Measurements from ENCODE around the gene FCSK.

Gene FCSK

DNA sequence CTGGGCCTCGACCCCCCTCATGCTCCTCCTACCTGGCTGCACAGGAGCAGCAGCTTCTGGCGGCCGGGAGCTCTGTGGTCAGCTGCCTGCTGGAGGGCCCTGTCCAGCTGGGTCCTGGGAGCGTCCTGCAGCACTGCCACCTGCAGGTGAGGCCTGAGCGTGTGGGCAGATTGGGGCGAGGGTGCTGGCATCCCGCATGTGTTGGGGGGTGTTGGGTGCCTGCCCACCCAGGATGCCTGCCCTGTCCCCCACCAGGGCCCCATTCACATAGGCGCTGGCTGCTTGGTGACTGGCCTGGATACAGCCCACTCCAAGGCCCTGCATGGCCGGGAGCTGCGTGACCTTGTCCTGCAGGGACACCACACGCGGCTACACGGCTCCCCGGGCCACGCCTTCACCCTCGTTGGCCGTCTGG is 16.5 kb downstream of the FCSK start:
- in situ Hi-C loops (cut with HindIII; ENCODE audit: low pct_unique_long_range_greater_than_20kb, low sequenced_read_pairs), result no loop called here
- TF ChIP-seq JUND (IDR thresholded peaks at IDR 0.05; ENCODE audit: low read depth), result no peak
- peak; percentile 61 to 72 for DNase-seq (ENCODE audit: low read depth in 1 of 2, low spot score in 1 of 2)

- in situ Hi-C loops (cut with HindIII; ENCODE audit: low pct_unique_long_range_greater_than_20kb, low sequenced_read_pairs), result no loop called here
- TF ChIP-seq JUND (IDR thresholded peaks at IDR 0.05; ENCODE audit: low read depth), result no peak
- no peak for DNase-seq (ENCODE audit: low read depth in 1 of 2, low spot score in 1 of 2)
Observed at GRCh38 chr16:70472786-70473433, 18.5 kb downstream of the FCSK start.

GRCh38 chr16:70473446-70474319 is 19.3 kb downstream of the FCSK start:
- in situ Hi-C loops (cut with HindIII; ENCODE audit: low pct_unique_long_range_greater_than_20kb, low sequenced_read_pairs), result no loop called here
- peak in 1 of 2 experiments; percentile 44 for DNase-seq (ENCODE audit: low read depth in 1 of 2, low spot score in 1 of 2)
- TF ChIP-seq JUND (IDR thresholded peaks at IDR 0.05; ENCODE audit: low read depth), result no peak

DNA sequence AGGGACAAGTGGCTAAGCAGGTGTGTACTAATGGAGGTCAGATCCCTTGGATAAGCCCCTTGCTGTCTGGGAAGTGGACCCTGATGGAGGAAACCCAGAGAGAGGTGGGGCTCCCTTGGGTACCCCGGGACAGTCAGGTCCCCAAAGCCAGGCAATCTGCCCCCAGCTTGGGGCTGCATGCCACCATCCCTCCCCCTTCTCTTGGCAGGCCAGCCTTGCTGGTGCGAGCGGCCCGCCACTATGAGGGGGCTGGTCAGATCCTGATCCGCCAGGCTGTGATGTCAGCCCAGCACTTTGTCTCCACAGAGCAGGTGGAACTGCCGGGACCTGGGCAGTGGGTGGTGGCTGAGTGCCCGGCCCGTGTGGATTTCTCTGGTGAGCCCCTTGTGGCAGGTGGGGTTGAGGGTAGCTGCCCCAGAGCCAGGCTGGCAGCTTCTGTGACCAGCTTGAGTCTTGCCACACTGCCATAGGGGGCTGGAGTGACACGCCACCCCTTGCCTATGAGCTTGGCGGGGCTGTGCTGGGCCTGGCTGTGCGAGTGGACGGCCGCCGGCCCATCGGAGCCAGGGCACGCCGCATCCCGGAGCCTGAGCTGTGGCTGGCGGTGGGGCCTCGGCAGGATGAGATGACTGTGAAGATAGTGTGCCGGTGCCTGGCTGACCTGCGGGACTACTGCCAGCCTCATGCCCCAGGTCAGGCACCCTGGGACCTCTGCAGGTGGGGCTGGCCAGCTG is 20.1 kb downstream of the FCSK start:
- DNase-seq (ENCODE audit: low read depth in 1 of 2, low spot score in 1 of 2), result no peak
- in situ Hi-C loops (cut with HindIII; ENCODE audit: low pct_unique_long_range_greater_than_20kb, low sequenced_read_pairs), result no loop called here
- TF ChIP-seq JUND (IDR thresholded peaks at IDR 0.05; ENCODE audit: low read depth), result no peak

DNA sequence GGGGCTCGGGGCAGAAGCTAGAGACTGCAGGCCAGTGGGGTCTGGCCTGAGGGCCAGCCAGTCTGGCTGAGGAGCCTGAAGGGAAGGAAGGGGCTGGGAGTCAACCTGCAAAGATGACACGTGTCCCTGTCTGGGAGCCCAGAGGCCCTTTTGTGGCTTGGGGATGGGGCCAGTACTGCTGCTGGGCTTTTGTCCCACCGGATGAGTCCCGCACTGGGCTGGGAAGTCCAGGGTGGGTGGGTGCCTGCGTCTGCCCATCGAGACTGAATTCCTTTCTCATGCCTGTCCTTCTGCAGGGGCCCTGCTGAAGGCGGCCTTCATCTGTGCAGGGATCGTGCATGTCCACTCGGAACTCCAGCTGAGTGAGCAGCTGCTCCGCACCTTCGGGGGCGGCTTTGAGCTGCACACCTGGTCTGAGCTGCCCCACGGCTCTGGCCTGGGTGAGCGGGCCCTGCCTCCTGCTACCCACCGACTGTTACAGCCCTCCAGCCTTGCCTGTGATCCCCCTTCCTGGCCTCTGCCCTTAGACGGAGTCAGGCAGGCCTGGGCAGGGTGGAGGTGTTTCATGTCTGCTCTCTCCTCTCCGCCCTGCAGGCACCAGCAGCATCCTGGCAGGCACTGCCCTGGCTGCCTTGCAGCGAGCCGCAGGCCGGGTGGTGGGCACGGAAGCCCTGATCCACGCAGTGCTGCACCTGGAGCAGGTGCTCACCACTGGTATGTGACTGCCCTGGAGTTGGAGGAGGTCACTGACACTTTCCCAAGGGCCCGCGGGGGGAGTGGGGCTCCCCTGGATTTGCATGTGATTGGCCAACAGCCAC is 20.9 kb downstream of the FCSK start:
- DNase-seq (ENCODE audit: low read depth in 1 of 2, low spot score in 1 of 2), result no peak
- TF ChIP-seq JUND (IDR thresholded peaks at IDR 0.05; ENCODE audit: low read depth), result no peak
- in situ Hi-C loops (cut with HindIII; ENCODE audit: low pct_unique_long_range_greater_than_20kb, low sequenced_read_pairs), result no loop called here

GRCh38 chr16:70476272-70477020 is 22.1 kb downstream of the FCSK start:
- in situ Hi-C loops (cut with HindIII; ENCODE audit: low pct_unique_long_range_greater_than_20kb, low sequenced_read_pairs), result no loop called here
- DNase-seq (ENCODE audit: low read depth in 1 of 2, low spot score in 1 of 2), result no peak

GRCh38 chr16:70478169-70478568 is 23.8 kb downstream of the FCSK start:
- in situ Hi-C loops (cut with HindIII; ENCODE audit: low pct_unique_long_range_greater_than_20kb, low sequenced_read_pairs), result no loop called here
- TF ChIP-seq JUND (IDR thresholded peaks at IDR 0.05; ENCODE audit: low read depth), result no peak
- DNase-seq (ENCODE audit: low read depth in 1 of 2, low spot score in 1 of 2), result no peak

More at GRCh38 chr16:70476272-70477020, 22.1 kb downstream of the FCSK start:
- no peak for TF ChIP-seq JUND (IDR thresholded peaks at IDR 0.05; ENCODE audit: low read depth)

DNA sequence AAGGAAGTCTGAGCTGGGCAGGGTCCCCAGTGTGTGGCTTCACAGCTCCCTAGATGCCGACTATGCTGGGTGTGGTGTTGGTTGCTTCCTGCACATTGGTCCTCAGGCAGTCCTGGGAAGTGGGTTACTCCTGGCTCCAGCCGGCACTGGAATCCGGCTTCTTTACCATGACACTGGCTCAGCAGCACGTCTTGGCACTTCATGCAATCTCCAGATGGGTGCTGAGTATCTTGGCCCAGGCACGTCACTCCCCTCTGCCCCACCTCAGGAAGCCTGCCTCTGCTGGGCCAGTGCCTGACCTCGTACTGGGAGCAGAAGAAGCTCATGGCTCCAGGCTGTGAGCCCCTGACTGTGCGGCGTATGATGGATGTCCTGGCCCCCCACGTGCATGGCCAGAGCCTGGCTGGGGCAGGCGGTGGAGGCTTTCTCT is 24.5 kb downstream of the FCSK start:
- TF ChIP-seq JUND (IDR thresholded peaks at IDR 0.05; ENCODE audit: low read depth), result no peak
- in situ Hi-C loops (cut with HindIII; ENCODE audit: low pct_unique_long_range_greater_than_20kb, low sequenced_read_pairs), result no loop called here
- DNase-seq (ENCODE audit: low read depth in 1 of 2, low spot score in 1 of 2), result no peak

DNA sequence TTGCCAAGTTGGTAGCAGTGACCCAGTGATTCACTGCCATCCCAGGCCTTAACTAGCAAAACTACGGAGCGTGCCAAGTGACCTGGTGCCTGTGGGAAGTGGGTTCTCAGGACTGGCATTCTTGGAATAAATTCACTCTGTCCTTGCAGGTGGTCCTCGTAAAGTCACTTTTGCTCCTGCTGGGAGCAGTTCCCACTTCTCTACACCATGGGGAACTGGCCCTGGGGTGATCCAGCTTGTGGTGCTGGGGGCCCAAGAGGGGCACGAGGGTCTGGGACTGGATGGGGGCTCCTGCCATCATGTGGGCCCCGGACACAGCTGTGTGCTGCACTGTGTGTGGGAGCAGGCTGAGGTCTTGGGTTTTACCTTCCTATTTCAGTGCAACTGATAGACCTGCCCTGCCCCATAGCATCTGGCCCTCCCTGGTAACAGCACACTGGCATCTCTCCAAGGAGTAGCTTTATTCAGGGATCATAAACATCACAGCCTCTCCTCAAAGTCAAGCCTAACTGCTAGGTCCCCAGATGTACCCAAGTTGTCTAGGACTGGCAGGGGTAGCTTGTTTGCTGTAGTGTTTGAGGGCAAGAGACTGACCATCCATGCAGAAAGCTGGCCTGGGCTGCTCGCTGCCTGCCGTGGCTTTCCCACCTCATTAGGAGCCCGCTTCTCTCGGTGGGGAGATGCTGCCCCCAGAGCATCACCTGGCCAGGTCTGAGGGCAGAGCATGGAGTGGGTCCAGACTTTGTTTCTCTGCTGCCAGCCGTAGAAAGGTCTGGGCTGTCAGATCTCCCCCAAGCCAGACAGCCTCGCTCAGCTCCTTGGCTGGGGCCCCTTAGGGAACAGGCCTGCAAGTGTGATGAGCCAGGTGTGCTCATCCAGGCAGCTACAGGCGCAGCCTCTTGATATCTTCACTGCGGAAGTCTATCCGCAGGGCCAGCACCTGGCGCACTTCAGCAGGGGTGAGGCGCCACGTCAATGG is 26.0 kb downstream of the FCSK start:
- no peak for TF ChIP-seq JUND (IDR thresholded peaks at IDR 0.05; ENCODE audit: low read depth)
- DNase-seq (ENCODE audit: low read depth in 1 of 2, low spot score in 1 of 2), result no peak

DNA sequence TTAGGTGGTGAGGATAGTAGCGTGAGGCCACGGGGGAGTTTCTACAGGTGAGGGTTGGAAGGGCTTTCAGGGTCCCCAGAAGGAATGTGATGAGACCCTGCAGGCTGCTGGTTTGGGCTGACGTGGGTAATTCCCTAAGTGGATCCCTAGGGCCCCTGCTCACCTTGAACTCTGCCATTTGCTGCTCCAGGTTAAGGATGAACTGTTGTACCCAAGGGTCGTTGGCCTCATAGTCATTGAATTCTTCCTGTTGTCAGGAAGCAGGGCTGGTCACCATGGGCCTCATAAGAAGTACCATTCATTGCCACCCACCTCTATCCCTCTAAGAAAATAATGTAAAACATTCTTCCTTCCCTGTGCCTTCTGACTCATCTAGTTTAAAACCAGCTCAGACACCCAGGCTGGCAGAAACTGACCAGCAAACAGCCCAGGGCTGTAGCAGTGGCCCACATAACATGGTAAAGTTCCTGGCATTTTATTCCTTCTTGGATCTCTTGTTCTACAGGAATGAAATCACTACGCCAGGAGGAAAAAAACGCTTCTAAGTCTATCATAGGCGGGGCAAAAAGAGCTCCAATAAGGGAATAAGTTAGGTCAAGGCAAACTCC is 27.6 kb downstream of the FCSK start:
- in situ Hi-C loops (cut with HindIII; ENCODE audit: low pct_unique_long_range_greater_than_20kb, low sequenced_read_pairs), result no loop called here
- no peak for TF ChIP-seq JUND (IDR thresholded peaks at IDR 0.05; ENCODE audit: low read depth)
- DNase-seq (ENCODE audit: low read depth in 1 of 2, low spot score in 1 of 2), result no peak

More for the DNA sequence above, 26.0 kb downstream of the FCSK start:
- in situ Hi-C loops (cut with HindIII; ENCODE audit: low pct_unique_long_range_greater_than_20kb, low sequenced_read_pairs), result no loop called here
